Measurements from ENCODE around the gene PIN4.
"Not testable (repeated sequence)": the region's sequence is repeated elsewhere in the genome, so short reads cannot be mapped to it uniquely, and the experiment has no call there.

The PIN4 gene

DNA sequence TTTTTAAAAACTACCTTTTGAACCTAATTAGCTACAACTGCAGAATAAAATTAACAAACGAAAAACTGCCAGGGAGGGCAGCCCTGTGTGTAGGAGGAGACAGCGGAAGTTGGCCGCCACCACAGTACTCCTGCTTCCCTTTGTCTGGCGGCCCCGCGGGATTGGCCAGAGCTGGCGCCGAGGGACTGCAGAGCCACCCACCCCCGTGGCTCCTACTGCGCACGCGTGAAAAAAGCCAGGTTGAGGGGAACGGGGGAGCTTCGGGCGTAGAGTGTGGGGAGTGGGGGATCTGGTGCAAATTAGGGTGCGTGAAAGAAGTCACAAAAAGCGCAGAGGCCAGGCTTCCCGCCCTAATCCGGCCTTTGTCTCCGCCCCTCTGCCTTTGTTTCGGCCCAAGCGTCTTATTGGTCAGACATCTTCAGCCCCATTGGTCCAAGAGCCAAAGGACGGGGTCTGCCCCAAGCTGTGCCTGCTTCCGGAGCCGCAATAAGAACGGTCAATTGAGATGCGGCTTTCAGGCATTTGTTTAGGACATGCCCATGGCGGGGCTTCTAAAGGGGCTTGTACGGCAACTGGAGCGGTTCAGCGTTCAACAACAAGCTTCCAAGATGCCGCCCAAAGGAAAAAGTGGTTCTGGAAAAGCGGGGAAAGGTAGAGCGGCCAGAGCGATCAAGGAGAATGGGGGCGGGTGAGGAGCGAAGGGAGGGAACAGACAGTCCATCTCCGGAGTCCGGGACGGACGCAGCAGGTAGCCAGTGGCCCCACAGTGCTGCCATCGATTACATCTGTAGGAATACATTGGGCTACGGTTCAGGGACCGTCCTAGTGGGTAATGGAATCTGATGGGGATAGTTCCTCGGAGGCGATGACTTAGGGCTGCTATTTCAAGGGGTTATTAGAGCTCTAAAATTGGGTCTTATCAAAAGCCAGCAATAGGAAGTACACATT lies at the start of gene PIN4:
PIN4 (plus strand) TSS at position 580 of the 948 bp plus-strand sequence; CDS start at position 609, 29 bp downstream.
- peak; percentile 91 for DNase-seq (ENCODE audit: low read depth)

DNA sequence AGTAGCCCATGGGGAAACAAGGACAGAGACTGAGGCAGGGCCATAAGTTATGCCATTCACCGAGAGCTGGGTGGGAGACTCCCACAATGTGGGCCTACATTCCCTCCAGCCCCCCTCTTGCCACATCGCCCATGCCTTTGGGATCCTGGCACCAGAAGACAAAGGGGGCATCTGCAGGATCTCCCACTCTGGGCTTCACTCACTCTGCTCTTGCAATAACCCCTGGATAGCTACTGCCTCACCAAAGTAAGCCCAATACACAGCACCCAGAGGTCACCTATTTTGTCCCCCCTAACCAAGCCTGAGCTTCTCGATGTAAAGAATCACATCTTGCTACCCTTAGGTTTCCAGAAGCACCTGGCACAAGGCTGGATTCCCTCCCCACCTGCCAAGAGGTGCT lies 49.1 kb upstream of the PIN4 start:
- DNase-seq (ENCODE audit: low read depth), result no peak

DNA sequence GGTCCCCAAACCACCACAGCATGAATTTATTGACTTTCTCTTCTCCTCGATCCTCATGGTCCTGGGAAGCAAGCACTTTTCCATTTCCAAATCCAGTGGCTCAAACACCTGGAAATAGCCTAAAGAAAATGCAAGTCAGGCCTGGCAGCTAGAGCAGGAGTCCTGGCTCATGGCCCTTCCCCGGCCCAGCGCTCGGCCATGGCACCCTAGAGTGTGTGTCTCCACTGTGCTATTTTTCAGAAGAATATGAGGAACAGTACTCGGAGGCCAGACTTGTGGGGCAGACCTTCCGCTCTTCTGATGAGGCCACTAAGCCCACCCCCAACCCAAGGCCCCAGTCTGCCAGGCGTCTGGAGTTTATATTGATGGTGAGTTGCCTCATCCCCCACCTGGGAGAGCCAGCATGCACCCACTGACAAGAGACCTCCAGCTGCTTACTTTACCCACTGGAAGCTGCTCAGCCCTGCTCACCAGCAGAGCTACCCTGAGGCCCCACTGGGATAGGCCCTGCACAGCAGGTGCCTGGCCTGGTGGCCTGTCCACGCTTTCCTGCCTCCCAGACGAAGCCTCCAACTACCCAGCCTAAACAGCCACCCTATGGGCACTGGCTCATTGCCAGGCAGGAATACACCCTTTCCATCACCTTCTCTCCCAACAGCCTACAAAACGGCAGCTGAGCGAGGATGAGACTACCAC lies 47.6 kb upstream of the PIN4 start:
- no peak for DNase-seq (ENCODE audit: low read depth)

DNA sequence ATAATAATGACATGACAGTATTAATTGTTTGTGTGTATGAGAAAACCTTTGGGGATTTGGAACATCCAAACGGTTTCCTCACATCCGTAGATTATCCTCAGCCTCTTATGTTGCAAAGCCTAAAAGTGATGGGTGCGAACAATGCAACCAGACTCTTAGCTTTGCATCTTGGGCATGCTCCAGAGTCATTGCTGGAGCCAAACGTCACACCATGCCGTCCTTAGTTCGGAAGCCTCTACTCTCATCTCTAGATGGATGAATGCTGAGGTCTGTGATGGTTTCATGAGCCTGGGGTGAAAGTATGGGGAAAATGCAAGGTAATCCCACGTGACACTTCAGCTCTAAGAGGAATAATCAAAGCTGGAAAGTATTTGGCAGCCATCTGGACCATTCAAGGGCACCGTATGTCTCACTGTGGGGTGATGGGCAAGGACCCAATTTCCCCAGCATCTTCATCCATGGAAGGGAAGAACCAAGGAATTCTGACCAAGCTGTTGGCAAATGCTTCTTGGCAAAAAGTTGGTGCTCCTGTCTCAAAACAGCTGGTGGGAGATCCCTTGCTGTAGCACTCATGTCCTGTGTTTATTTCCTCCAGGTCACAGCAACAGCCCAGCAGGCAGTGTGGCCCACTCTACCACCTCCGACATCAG lies 43.6 kb upstream of the PIN4 start:
- no peak for DNase-seq (ENCODE audit: low read depth)

DNA sequence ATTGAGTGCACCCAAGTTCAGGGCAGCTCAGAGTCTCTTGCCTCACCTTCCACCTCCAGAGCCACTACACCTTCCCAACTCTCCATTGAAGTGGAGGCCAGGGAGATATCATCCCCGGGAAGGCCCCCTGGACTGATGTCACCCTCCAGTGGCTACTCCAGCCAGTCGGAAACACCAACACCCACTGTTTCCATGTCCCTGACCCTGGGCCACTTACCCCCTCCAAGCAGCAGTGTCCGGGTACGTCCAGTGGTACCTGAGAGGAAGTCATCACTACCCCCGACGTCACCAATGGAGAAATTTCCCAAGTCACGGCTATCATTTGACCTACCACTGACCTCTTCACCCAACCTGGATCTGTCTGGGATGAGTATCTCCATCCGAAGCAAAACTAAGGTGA lies 42.0 kb upstream of the PIN4 start:
- DNase-seq (ENCODE audit: low read depth), result no peak

DNA sequence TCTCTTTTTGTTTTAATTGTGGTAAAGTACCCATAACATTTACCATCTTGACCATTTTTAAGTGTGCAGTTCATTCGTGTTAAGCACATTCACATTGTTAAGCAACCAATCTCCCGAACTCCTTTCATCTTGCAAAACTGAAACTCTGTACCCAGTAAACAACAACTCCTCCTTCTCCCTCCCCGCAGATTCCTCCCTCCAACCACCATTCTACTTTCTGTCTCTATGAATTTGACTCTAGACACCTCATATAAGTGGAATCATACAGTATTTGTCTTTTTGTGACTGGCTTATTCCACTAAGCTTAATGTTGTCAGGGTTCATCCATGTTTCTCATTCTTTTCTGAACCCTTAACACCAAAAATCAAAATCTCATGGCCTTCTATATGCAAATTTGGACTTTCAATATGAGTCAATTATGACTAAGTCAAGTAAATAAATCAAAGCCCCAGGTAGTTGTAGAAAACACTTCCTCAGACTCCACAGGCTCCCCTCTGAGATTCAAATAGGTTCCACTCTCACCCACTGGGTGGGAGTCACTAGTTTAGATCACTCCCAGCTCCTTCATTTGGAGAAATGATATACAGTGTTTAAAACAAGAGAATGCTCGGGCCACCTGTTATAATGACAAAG lies 40.1 kb upstream of the PIN4 start:
- no peak for DNase-seq (ENCODE audit: low read depth)

DNA sequence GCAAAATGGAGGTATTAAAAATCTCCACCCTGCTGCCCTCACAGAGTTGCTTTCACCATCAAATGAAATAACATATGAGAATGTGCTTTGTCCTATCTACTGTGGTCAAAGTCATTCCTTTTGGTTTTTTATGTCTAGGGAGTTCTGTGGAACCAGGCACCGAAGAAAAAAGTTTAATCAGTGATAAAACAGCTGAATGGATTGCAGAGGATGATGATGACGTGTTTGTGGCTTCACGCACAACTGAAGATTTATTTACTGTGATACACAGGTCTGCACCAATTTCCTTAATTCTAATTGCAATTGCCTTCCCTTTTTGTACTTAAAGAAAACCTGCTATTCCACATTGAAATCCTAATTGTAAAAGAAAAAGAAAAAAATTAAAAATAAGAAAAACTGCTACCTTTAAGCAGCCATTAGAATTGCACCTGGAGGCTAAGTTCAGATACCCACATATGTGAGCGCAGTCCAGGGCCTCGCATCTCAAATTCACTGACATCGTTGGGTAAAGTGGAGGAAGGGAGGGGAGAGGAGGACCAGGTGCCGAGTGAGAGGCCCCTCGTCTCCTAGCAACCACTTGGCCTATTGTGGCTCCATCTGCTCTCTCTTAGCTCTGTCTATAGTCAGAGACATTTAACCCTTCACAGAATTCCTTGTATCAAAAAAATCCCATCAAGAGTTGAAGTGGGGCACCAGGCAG lies 39.3 kb upstream of the PIN4 start:
- no peak for DNase-seq (ENCODE audit: low read depth)

DNA sequence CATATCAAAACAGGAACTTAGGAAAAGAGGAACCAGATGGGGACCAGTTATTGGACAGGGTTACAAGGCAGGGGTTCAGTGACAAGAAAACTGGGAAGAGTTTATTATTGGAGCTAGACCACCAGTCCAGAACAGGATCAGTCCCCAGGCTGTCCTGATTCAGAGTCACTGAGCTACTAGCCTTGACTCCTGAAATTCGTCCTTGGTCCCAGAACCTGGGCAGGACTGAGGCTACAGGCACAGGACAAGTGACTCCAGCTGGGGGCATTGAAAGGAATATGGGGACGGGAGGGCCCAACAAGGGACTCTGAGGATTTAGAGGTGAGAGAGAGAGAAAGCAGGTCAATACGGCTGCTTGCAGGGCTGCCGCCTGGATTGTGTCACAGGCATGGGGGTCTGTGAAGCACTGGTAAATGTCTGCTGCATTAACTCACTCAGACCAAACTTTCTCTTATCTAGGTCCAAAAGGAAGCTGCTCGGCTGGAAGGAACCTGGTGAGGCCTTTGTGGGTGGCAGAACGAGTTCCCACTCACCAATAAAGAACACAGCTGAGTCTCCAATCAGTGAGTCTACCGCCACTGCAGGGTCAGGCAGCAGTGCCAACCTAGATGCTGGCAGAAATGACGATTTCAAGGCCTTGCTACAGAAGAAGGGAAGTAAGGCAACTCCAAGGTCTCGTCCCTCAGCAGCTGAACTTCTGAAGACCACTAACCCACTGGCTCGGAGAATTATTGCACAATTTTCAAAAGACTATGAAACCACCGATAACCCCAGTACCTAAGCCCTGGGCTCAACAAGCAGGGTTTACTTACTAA lies 38.6 kb upstream of the PIN4 start:
- DNase-seq (ENCODE audit: low read depth), result no peak

DNA sequence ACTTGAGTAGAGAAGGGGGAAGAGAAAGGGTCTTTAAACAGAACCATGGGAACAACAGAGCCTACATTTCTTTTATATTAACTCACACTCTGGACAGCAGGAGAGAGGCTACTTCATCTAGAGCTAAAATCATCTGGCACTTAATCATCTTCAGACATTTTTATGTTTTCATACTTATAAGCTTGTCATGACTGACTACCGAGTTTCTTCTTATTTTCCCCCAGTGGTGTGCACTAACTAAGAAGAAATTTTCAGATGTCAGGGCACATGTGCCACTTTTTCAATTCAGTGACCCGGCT lies 38.0 kb upstream of the PIN4 start:
- DNase-seq (ENCODE audit: low read depth), result no peak

DNA sequence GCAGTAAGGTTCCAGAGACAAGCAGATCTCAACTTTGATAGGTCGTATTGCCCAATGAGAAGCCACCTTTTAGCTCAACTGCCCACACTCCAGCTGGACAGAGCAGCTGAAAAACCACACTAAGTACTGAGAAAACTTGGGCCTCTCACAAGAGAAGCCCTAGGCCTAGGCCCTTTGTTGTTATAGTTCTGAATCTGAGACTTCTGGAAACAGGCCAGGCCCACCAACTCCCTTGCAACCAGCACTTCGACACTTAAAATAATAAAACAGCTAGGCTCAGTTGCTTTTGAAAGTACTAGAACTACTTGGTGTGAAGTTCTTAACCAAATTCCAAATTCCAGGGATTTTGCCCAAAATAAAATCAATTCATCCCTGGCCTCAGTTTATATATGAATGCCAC lies 36.4 kb upstream of the PIN4 start:
- DNase-seq (ENCODE audit: low read depth), result no peak

DNA sequence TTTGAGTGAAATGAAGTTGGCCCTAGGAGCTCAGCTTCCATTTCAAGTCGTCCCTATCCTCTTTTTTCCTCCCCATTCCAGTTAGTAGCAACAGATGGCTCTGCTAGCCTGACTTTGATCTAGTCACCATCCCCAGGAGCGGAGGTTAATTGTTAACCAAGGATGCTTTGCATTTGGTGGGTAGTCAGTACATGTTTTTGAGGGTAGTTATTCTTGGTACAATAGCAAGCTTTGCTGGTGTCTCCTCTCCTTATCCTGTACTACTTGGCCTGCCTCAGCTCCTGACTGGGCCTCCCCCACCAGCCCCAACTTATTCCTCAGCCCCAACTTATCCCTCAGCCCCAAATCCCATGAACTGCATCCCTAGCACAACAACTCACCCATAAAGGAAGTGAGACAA lies 35.0 kb upstream of the PIN4 start:
- DNase-seq (ENCODE audit: low read depth), result no peak

DNA sequence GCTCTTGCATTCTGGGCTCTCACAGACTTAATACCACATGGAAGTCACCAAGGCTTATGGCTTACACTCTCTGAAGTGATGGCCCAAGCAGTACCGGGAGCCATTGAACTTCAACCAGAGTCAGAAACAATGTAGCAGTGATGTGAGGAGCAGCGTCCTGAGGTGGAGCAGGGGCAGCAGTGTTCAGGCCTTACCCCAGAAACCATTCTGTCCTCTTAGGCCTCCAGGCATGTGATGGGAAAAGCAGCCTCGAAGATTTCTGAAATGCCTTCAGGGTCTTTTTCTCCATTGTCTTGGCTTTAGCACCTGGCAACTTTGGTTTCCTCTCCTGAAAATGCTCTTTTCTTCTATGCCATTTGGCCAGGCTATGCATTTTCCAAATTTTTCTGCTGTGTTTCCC lies 22.8 kb upstream of the PIN4 start:
- no peak for DNase-seq (ENCODE audit: low read depth)

DNA sequence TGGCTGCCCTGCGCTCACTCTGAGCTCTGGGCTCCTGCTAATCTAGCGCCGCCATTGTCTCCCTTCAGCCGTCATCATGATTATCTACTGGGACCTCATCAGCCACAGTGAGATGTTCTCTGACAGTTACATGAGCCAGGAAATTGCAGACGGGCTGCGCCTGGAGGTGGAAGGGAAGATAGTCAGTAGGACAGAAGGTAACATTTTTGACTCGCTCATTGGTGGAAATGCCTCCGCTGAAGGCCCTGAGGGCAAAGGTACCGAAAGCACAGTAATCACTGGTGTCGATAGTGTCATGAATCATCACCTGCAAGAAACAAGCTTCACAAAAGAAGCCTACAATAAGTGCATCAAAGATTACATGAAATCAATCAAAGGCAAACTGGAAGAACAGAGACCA lies 21.8 kb upstream of the PIN4 start:
- DNase-seq (ENCODE audit: low read depth), result no peak

DNA sequence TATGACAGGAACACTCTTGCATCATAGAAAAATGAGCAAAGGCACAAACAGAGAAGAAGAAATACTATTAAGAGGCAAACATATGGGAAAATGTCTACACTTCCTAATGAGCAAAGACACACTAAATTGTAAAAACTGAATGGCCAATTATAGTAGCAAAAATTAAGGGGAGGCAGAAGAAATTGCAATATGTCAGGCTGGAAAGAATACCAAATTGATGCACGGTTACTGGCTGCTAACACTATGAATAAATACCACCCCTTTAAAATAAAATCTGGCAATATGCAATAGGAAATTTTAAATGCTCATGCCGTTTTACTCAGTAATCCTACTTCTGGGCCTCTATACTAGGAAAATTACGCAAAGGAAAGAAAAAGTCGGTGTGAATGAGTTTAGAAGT lies 16.0 kb upstream of the PIN4 start:
- no peak for DNase-seq (ENCODE audit: low read depth)

DNA sequence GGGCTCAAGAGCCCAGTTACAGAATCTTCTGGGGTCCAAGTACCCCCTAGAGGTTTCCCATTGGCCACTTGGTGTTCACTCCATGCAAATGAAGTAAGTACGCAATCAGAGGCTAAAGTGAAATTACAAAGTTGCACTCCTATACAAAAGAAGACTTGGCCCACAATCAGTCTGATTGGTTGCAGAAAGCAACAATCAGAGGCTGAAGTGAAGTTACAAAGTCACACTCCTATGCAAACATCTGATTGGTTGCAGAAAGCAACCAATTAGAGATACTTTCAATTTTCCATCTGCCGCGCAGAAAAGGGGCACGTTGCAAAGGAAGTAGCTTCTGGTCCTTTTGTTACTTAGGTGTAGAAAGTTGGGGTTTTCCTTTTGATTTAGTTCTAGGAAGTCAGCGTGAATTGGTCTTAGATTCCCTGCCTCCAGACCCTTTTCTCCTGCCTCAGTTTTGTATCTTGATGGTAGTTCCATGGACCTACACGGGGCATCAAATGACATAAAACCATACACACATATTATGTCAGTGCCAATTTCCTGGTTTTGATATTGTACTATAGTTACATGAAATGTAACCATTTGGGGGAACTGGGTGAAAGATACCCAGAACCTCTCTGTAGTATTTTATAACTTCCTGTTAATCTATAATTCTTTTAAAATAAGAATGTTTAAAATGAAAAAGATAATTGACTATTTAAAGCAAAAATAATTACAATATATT lies 12.4 kb upstream of the PIN4 start:
- DNase-seq (ENCODE audit: low read depth), result no peak

DNA sequence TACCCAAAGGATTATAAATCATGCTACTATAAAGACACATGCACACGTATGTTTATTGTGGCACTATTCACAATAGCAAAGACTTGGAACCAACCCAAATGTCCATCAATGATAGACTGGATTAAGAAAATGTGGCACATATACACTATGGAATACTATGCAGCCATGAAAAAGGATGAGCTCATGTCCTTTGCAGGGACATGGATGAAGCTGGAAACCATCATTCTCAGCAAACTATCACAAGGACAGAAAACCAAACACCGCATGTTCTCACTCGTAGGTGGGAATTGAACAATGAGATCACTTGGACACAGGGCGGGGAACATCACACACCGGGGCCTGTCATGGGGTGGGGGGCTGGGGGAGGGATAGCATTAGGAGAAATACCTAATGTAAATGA lies 5.3 kb upstream of the PIN4 start:
- DNase-seq (ENCODE audit: low read depth), result not testable (repeated sequence)

DNA sequence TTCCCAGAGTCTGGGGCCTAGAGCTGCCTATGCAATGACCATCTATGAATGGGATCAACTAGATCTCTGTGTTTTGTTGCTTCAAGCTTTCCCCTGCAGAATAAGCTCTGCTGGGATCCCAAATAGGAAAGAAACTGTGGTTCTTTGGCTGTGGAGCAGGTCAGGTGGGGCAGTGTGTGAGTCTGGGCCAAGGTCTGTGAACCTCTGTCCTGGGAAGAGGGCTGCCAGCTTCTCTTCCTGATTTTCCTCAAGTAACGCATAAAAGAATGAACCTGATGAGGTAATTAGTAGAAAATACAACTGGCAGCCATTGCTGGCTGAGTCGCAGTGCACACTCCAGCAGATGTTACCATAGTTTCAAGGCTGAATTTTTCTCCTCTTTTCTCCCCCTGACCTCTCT lies 4.6 kb upstream of the PIN4 start:
- DNase-seq (ENCODE audit: low read depth), result no peak

DNA sequence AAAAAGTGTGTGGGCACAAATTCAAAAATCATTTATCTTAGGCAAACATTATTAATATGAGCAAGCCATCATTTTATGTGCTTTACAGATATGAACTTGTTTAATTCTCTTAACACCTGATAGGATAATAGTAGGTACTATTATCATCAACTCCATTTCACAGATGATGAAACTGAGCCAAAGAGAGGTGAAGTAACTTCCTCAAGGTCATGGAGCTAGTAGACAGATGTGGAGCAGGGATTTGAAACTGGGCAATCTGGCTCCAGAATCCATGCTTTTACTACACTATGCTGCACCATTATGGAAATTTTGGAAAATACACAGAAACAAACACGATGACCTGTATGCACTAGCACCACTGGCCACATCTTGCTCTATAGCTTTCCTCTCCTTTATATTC lies 1.0 kb upstream of the PIN4 start:
- no peak for DNase-seq (ENCODE audit: low read depth)

DNA sequence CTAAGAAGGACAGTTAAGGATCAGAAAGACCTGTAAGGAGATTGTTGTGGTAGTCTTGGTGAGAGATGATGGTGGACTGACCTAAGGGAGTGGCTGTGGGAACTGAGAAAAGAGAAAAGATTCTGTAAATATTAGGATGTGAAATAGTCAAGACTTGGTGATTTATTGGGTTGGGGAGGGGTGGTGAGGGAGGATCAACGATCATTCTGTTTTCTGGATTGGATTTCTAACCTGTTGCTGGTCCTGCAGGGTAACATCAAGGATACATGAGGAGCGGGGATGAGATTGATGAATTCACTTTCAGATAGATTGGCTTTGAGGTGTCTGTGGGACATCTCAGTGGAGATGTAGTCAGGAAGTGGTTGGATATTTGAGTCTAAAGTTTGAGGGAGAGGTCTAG lies 1.4 kb downstream of the PIN4 start:
- DNase-seq (ENCODE audit: low read depth), result no peak

DNA sequence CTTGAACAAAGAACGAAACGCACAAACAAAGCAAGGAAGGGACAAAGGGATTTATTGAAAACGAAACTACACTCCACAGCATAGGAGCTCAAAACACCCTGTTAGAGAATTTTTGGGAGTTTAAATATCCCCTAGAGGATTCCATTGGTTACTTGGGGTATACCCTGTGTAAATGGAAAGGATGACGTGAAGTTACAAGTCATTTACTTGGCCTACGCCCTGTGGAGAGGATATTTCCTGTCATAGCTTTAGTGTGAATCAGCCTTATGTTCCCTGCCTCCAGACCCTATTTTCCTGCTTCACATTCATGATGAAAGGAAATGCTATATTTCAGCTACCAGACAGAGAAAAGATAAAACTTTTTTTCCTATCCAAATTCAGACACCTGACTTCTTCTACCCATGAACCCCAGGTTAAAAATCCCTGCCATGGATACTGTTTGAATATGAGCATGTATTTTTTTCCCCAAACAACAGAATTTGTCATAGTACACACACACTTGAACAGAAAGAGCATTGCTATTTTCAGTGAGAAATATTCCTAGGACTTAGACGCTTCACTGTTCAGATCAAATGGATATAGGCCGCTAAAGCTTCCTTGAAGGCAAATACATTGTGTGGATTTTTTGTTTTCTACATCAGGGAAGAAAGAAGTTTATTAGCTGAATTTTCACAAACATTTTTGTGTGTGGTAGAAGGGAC lies 20.4 kb downstream of the PIN4 start:
- DNase-seq (ENCODE audit: low read depth), result peak; percentile 28

All from GM04504 (cell line).